Dendritic cell treated with granulocyte-macrophage colony-stimulating factor and Interleukin-4, amounts not matched to agents 40 ng/mL and 50 ng/mL, for 4 days (primary cell): ENCODE data around the gene DCST1.
A peak's percentile ranks its signal among the peaks of the same experiment; 100 is the strongest.

Source experiments
- H3K27ac Mint-ChIP-seq: one replicate; pipeline ENCODE4 v1.8.0; 2022; ENCODE audit warnings: mild to moderate bottlenecking, mixed read lengths
- H3K27me3 Mint-ChIP-seq: one replicate; pipeline ENCODE4 v1.8.0; 2022; ENCODE audit warnings: mild to moderate bottlenecking, mixed read lengths
- H3K36me3 Mint-ChIP-seq: one replicate; pipeline ENCODE4 v1.8.0; 2022; ENCODE audit warnings: low read depth, mixed read lengths
- H3K4me1 Mint-ChIP-seq: one replicate; pipeline ENCODE4 v1.8.0; 2022; ENCODE audit warnings: low read depth, mixed read lengths
- H3K4me3 Mint-ChIP-seq: one replicate; pipeline ENCODE4 v1.8.0; 2022; ENCODE audit warnings: mild to moderate bottlenecking, moderate library complexity, mixed read lengths
- H3K9me3 Mint-ChIP-seq: one replicate; pipeline ENCODE4 v1.8.0; 2022; ENCODE audit warnings: mixed read lengths
- intact Hi-C: fragments of 100-400 bp; cut with micrococcal nuclease; formaldehyde crosslinking; loops from one replicate; pipeline ENCODE4 v1.15.0; 2022

The DCST1 gene

GRCh38 chr1:155052439-155053395 is 19.1 kb downstream of the DCST1 start:
- Mint-ChIP-seq H3K4me1 (peaks cover 41% of the 10 kb centered on the region), H3K27me3 (no peaks in the 10 kb centered on the region), H3K27ac (peak overlapping the region; percentile 90), H3K4me3 (peak overlapping the region; percentile 87), H3K36me3 (peaks cover 62% of the 10 kb centered on the region), H3K9me3 (no peaks in the 10 kb centered on the region)
- intact Hi-C loops, result loop anchor here (5.0 kb wide), 1 partner anchor 35 kb away; no protein-coding TSS in a partner anchor

- intact Hi-C loops, result loop anchor here (5.0 kb wide), 1 partner anchor 36 kb away; no protein-coding TSS in a partner anchor
- Mint-ChIP-seq H3K27me3 (no peaks in the 10 kb centered on the region), H3K27ac (no peak overlapping the region), H3K36me3 (peaks cover 71% of the 10 kb centered on the region), H3K9me3 (no peaks in the 10 kb centered on the region), H3K4me3 (no peak overlapping the region), H3K4me1 (peaks cover 41% of the 10 kb centered on the region)
Measured at GRCh38 chr1:155053531-155054105, 20.0 kb downstream of the DCST1 start.

- intact Hi-C loops, result no loop called here
- Mint-ChIP-seq H3K27ac (no peak overlapping the region), H3K4me1 (peaks cover 44% of the 10 kb centered on the region), H3K27me3 (peaks cover 2% of the 10 kb centered on the region), H3K36me3 (peaks cover 99% of the 10 kb centered on the region), H3K4me3 (no peak overlapping the region), H3K9me3 (no peaks in the 10 kb centered on the region)
Measured at GRCh38 chr1:155057104-155057503, 23.5 kb downstream of the DCST1 start.

GRCh38 chr1:155057788-155058211 is 24.2 kb downstream of the DCST1 start:
- H3K27me3 Mint-ChIP-seq, result peaks cover 2% of the 10 kb centered on the region
- intact Hi-C loops, result no loop called here
- H3K27ac Mint-ChIP-seq, result no peak overlapping the region
- peaks cover 99% of the 10 kb centered on the region for H3K36me3 Mint-ChIP-seq
- H3K4me3 Mint-ChIP-seq, result no peak overlapping the region
- H3K9me3 Mint-ChIP-seq, result no peaks in the 10 kb centered on the region
- peaks cover 44% of the 10 kb centered on the region for H3K4me1 Mint-ChIP-seq

GRCh38 chr1:155060736-155061135 is 27.1 kb downstream of the DCST1 start:
- peaks cover 60% of the 10 kb centered on the region for H3K4me1 Mint-ChIP-seq
- no peaks in the 10 kb centered on the region for H3K9me3 Mint-ChIP-seq
- no peak overlapping the region for H3K27ac Mint-ChIP-seq

GRCh38 chr1:155061381-155062150 is 27.9 kb downstream of the DCST1 start:
- Mint-ChIP-seq H3K27ac (no peak overlapping the region), H3K36me3 (peaks cover 78% of the 10 kb centered on the region), H3K27me3 (peaks cover 9% of the 10 kb centered on the region), H3K4me1 (peaks cover 60% of the 10 kb centered on the region), H3K4me3 (no peak overlapping the region), H3K9me3 (no peaks in the 10 kb centered on the region)
- intact Hi-C loops, result loop anchor here (1.0 kb wide), 1 partner anchor 16 kb away; no protein-coding TSS in a partner anchor

More at GRCh38 chr1:155060736-155061135, 27.1 kb downstream of the DCST1 start:
- Mint-ChIP-seq H3K27me3 (peaks cover 9% of the 10 kb centered on the region), H3K36me3 (peaks cover 78% of the 10 kb centered on the region), H3K4me3 (no peak overlapping the region)
- intact Hi-C loops, result loop anchor here (1.0 kb wide), 1 partner anchor 15 kb away; no protein-coding TSS in a partner anchor

GRCh38 chr1:155062151-155062686 is 28.6 kb downstream of the DCST1 start:
- Mint-ChIP-seq H3K9me3 (no peaks in the 10 kb centered on the region), H3K27ac (no peak overlapping the region), H3K36me3 (peaks cover 78% of the 10 kb centered on the region), H3K4me3 (no peak overlapping the region), H3K4me1 (peaks cover 67% of the 10 kb centered on the region), H3K27me3 (peaks cover 12% of the 10 kb centered on the region)
- intact Hi-C loops, result no loop called here

GRCh38 chr1:155062702-155063411 is 29.2 kb downstream of the DCST1 start:
- intact Hi-C loops, result loop anchor here (1.0 kb wide), 1 partner anchor 21 kb away; no protein-coding TSS in a partner anchor
- H3K27me3 Mint-ChIP-seq, result peaks cover 12% of the 10 kb centered on the region
- peak overlapping the region; percentile 84 for H3K4me3 Mint-ChIP-seq
- no peaks in the 10 kb centered on the region for H3K9me3 Mint-ChIP-seq
- H3K36me3 Mint-ChIP-seq, result peaks cover 78% of the 10 kb centered on the region
- peaks cover 68% of the 10 kb centered on the region for H3K4me1 Mint-ChIP-seq
- H3K27ac Mint-ChIP-seq, result peak overlapping the region; percentile 68

GRCh38 chr1:155063550-155064110 is 30.0 kb downstream of the DCST1 start, which contains the start of gene EFNA4:
Gene EFNA4, plus strand, starts transcription at chr1:155063740. Its CDS starts 84 bp downstream, at chr1:155063824.
- Mint-ChIP-seq H3K27me3 (peaks cover 15% of the 10 kb centered on the region), H3K4me3 (peak within 1 kb of the TSS; percentile 84), H3K9me3 (no peaks in the 10 kb centered on the region), H3K36me3 (peaks cover 78% of the 10 kb centered on the region), H3K4me1 (peaks cover 72% of the 10 kb centered on the region), H3K27ac (peak within 1 kb of the TSS; percentile 68)
- intact Hi-C loops, result loop anchor here (1.0 kb wide), 1 partner anchor 21 kb away; no protein-coding TSS in a partner anchor

- intact Hi-C loops, result no loop called here
- Mint-ChIP-seq H3K27me3 (peaks cover 15% of the 10 kb centered on the region), H3K9me3 (no peaks in the 10 kb centered on the region), H3K4me1 (peaks cover 74% of the 10 kb centered on the region), H3K36me3 (peaks cover 78% of the 10 kb centered on the region), H3K4me3 (peak overlapping the region; percentile 84), H3K27ac (peak overlapping the region; percentile 68)
Measured at GRCh38 chr1:155064111-155064831, 30.6 kb downstream of the DCST1 start.

- peaks cover 76% of the 10 kb centered on the region for H3K36me3 Mint-ChIP-seq
- H3K4me1 Mint-ChIP-seq, result peaks cover 72% of the 10 kb centered on the region
- peak overlapping the region; percentile 84 for H3K4me3 Mint-ChIP-seq
- H3K9me3 Mint-ChIP-seq, result no peaks in the 10 kb centered on the region
- peaks cover 15% of the 10 kb centered on the region for H3K27me3 Mint-ChIP-seq
- intact Hi-C loops, result no loop called here
- no peak overlapping the region for H3K27ac Mint-ChIP-seq
Measured at GRCh38 chr1:155064832-155065429, 31.3 kb downstream of the DCST1 start.

GRCh38 chr1:155066777-155067176 is 33.2 kb downstream of the DCST1 start:
- Mint-ChIP-seq H3K4me1 (peaks cover 71% of the 10 kb centered on the region), H3K27ac (no peak overlapping the region), H3K36me3 (peaks cover 58% of the 10 kb centered on the region), H3K4me3 (no peak overlapping the region), H3K9me3 (no peaks in the 10 kb centered on the region), H3K27me3 (peaks cover 13% of the 10 kb centered on the region)
- intact Hi-C loops, result no loop called here
